Measurements from ENCODE around the gene PRKG1. TPM values are rescaled to one million over a fixed set of nuclear protein-coding genes. Genes with fewer than 3 reads are reported as not detected.
"Not testable (repeated sequence)": the region's sequence is repeated elsewhere in the genome, so short reads cannot be mapped to it uniquely, and the experiment has no call there.

The PRKG1 gene
- total and polyA plus RNA-seq, 2 donors (not counting 1 experiment from before 2014, with no cell fraction given): not detected

GRCh38 chr10:51272555-51272954 lies 198.3 kb downstream of the PRKG1 start:
- WGBS (ENCODE audit: insufficient coverage): 100% methylated on average over 1 of the region's 1 CpG
- no peak for ATAC-seq (ENCODE audit: low read depth)

GRCh38 chr10:51273574-51273973 lies 199.3 kb downstream of the PRKG1 start:
- DNase-seq (no peak), ATAC-seq (ENCODE audit: low read depth) (no peak)
- H3K4me3 Mint-ChIP-seq: no peak overlapping the region
- Histone ChIP-seq H3K9me3 (ENCODE audit: control extremely low read depth in 1 of 3, control insufficient read depth in 2 of 3, insufficient read depth in 1 of 3, low read length in 2 of 3) (no peaks in the 10 kb centered on the region), H3K36me3 (replicated peaks in 1 of 2; ENCODE audit: control extremely low read depth in 1 of 2, control insufficient read depth in 1 of 2, extremely low read depth in 1 of 2, insufficient read depth in 2 of 2, low read length in 1 of 2) (no peaks in the 10 kb centered on the region), H3K4me3 (ENCODE audit: control extremely low read depth in 1 of 5, extremely low read depth in 1 of 5, insufficient read depth in 1 of 5, low read depth in 2 of 5, low read length in 4 of 5) (no peak overlapping the region), H2AFZ (ENCODE audit: insufficient read depth, low read depth, low read length, poor library complexity, severe bottlenecking) (no peak overlapping the region), H3K9ac (ENCODE audit: low read length) (no peak overlapping the region), H3K79me2 (ENCODE audit: control insufficient read depth, insufficient read depth, low read length) (no peaks in the 10 kb centered on the region), H4K20me1 (ENCODE audit: control insufficient read depth, insufficient read depth, low read length, poor library complexity, severe bottlenecking) (no peaks in the 10 kb centered on the region), H3K27me3 (replicated peaks in 1 of 4; ENCODE audit: control extremely low read depth in 1 of 4, control insufficient read depth in 3 of 4, insufficient read depth in 4 of 4, low read length in 3 of 4) (no peaks in the 10 kb centered on the region), H3K4me2 (replicated peaks; ENCODE audit: low read depth, low read length, poor library complexity, severe bottlenecking) (no peak overlapping the region), H3K4me1 (ENCODE audit: control insufficient read depth in 2 of 2, insufficient read depth in 2 of 2, low read length in 2 of 2) (no peaks in the 10 kb centered on the region), H3K27ac (ENCODE audit: low read length in 2 of 2) (no peak overlapping the region)
- H3K4me1 Mint-ChIP-seq: no peaks in the 10 kb centered on the region
- no peaks in the 10 kb centered on the region for H3K9me3 Mint-ChIP-seq (ENCODE audit: insufficient read depth)
- WGBS (ENCODE audit: insufficient coverage): no CpG with 5 or more reads among the region's 5 CpGs
- ChIA-PET POLR2A (no interaction called here), CTCF (no interaction called here)
- H3K27ac Mint-ChIP-seq: no peak overlapping the region
- TF ChIP-seq CTCF (IDR thresholded peaks at IDR 0.05): no peak
- no peak for TF ChIP-seq EZH2 (IDR thresholded peaks at IDR 0.05; ENCODE audit: borderline replicate concordance, insufficient read depth, low read depth, low read length, poor library complexity, severe bottlenecking)
- intact Hi-C loops (cut with micrococcal nuclease): no loop called here
- H3K27me3 Mint-ChIP-seq: no peaks in the 10 kb centered on the region

More at GRCh38 chr10:51272555-51272954, 198.3 kb downstream of the PRKG1 start:
- no peaks in the 10 kb centered on the region for H3K9me3 ChIP-seq (ENCODE audit: control extremely low read depth in 1 of 3, control insufficient read depth in 2 of 3, insufficient read depth in 1 of 3, low read length in 2 of 3)
- Mint-ChIP-seq H3K4me3 (no peak overlapping the region), H3K4me1 (no peaks in the 10 kb centered on the region), H3K9me3 (ENCODE audit: insufficient read depth) (no peaks in the 10 kb centered on the region), H3K27ac (no peak overlapping the region), H3K27me3 (no peaks in the 10 kb centered on the region)
- no peak overlapping the region for H3K9ac ChIP-seq (ENCODE audit: low read length)
- no peak overlapping the region for H2AFZ ChIP-seq (ENCODE audit: insufficient read depth, low read depth, low read length, poor library complexity, severe bottlenecking)
- H3K36me3 ChIP-seq (replicated peaks in 1 of 2; ENCODE audit: control extremely low read depth in 1 of 2, control insufficient read depth in 1 of 2, extremely low read depth in 1 of 2, insufficient read depth in 2 of 2, low read length in 1 of 2): no peaks in the 10 kb centered on the region
- no peaks in the 10 kb centered on the region for H3K4me1 ChIP-seq (ENCODE audit: control insufficient read depth in 2 of 2, insufficient read depth in 2 of 2, low read length in 2 of 2)
- H4K20me1 ChIP-seq (ENCODE audit: control insufficient read depth, insufficient read depth, low read length, poor library complexity, severe bottlenecking): no peaks in the 10 kb centered on the region
- ChIA-PET POLR2A (no interaction called here), CTCF (no interaction called here)
- no peak for DNase-seq
- no peak overlapping the region for H3K4me2 ChIP-seq (replicated peaks; ENCODE audit: low read depth, low read length, poor library complexity, severe bottlenecking)
- no peak for TF ChIP-seq CTCF (IDR thresholded peaks at IDR 0.05)
- TF ChIP-seq EZH2 (IDR thresholded peaks at IDR 0.05; ENCODE audit: borderline replicate concordance, insufficient read depth, low read depth, low read length, poor library complexity, severe bottlenecking): no peak
- H3K27ac ChIP-seq (ENCODE audit: low read length in 2 of 2): no peak overlapping the region
- intact Hi-C loops (cut with micrococcal nuclease): no loop called here
- H3K79me2 ChIP-seq (ENCODE audit: control insufficient read depth, insufficient read depth, low read length): no peaks in the 10 kb centered on the region
- no peak overlapping the region for H3K4me3 ChIP-seq (ENCODE audit: control extremely low read depth in 1 of 5, extremely low read depth in 1 of 5, insufficient read depth in 1 of 5, low read depth in 2 of 5, low read length in 4 of 5)
- no peaks in the 10 kb centered on the region for H3K27me3 ChIP-seq (replicated peaks in 1 of 4; ENCODE audit: control extremely low read depth in 1 of 4, control insufficient read depth in 3 of 4, insufficient read depth in 4 of 4, low read length in 3 of 4)

GRCh38 chr10:51276097-51276496 lies 201.8 kb downstream of the PRKG1 start:
- H4K20me1 ChIP-seq (ENCODE audit: control insufficient read depth, insufficient read depth, low read length, poor library complexity, severe bottlenecking); H3K27ac ChIP-seq (ENCODE audit: low read length in 2 of 2); H3K79me2 ChIP-seq (ENCODE audit: control insufficient read depth, insufficient read depth, low read length); H2AFZ ChIP-seq (ENCODE audit: insufficient read depth, low read depth, low read length, poor library complexity, severe bottlenecking); H3K9me3 Mint-ChIP-seq (ENCODE audit: insufficient read depth); H3K4me1 ChIP-seq (ENCODE audit: control insufficient read depth in 2 of 2, insufficient read depth in 2 of 2, low read length in 2 of 2); H3K4me2 ChIP-seq (replicated peaks; ENCODE audit: low read depth, low read length, poor library complexity, severe bottlenecking); intact Hi-C loops (cut with micrococcal nuclease); H3K27ac Mint-ChIP-seq; H3K4me3 Mint-ChIP-seq; DNase-seq; H3K9me3 ChIP-seq (ENCODE audit: control extremely low read depth in 1 of 3, control insufficient read depth in 2 of 3, insufficient read depth in 1 of 3, low read length in 2 of 3); H3K9ac ChIP-seq (ENCODE audit: low read length); H3K27me3 ChIP-seq (replicated peaks in 1 of 4; ENCODE audit: control extremely low read depth in 1 of 4, control insufficient read depth in 3 of 4, insufficient read depth in 4 of 4, low read length in 3 of 4); H3K27me3 Mint-ChIP-seq; ATAC-seq (ENCODE audit: low read depth); H3K4me1 Mint-ChIP-seq; H3K4me3 ChIP-seq (ENCODE audit: control extremely low read depth in 1 of 5, extremely low read depth in 1 of 5, insufficient read depth in 1 of 5, low read depth in 2 of 5, low read length in 4 of 5); H3K36me3 ChIP-seq (replicated peaks in 1 of 2; ENCODE audit: control extremely low read depth in 1 of 2, control insufficient read depth in 1 of 2, extremely low read depth in 1 of 2, insufficient read depth in 2 of 2, low read length in 1 of 2); POLR2A ChIA-PET: not testable (repeated sequence)
- CTCF ChIA-PET: interaction anchor here (0.6 kb wide), 1 partner anchor 1297 kb away, joined by 3 read pairs; no protein-coding TSS in a partner anchor
- WGBS (ENCODE audit: insufficient coverage): no CpG with 5 or more reads among the region's 6 CpGs

Data from B cell (primary cell).